ENCODE data around the gene NUDT19. TPM values are rescaled to one million over a fixed set of nuclear protein-coding genes. Genes with fewer than 3 reads are reported as not detected.

Gene NUDT19
- total and polyA plus RNA-seq, 2 donors (not counting 3 experiments of a cell fraction or from before 2014, with no cell fraction given) = 6.6 to 14.0 TPM

GRCh38 chr19:32658527-32658926 is 33.1 kb upstream of the NUDT19 start:
- no peaks in the 10 kb centered on the region for H3K9me3 ChIP-seq (replicated peaks; ENCODE audit: control insufficient read depth, insufficient read depth, low read length)
- intact Hi-C loops (cut with micrococcal nuclease) (no loop called here), dilution Hi-C loops (cut with MboI; ENCODE audit: extremely low pct_ligation_motif_present, low sequenced_read_pairs) (no loop called here)
- DNase-seq (ENCODE audit: low read depth, low spot score) = no peak
- TF ChIP-seq EZH2 (IDR thresholded peaks at IDR 0.05; ENCODE audit: borderline replicate concordance, low read depth, low read length, severe bottlenecking) = no peak
- no peak for TF ChIP-seq POLR2A (IDR thresholded peaks at IDR 0.05; ENCODE audit: low read depth, low read length)
- no peak for TF ChIP-seq CTCF (IDR thresholded peaks at IDR 0.05; ENCODE audit: extremely low read depth in 1 of 2, insufficient read depth in 1 of 2, low read depth in 1 of 2, low read length in 2 of 2)
- TF ChIP-seq POLR2AphosphoS5 (IDR thresholded peaks at IDR 0.05; ENCODE audit: insufficient read depth, low read depth, low read length) = no peak
- TF ChIP-seq JUN (IDR thresholded peaks at IDR 0.05; ENCODE audit: borderline replicate concordance, insufficient read depth, insufficient read length, low read depth) = no peak
- TF ChIP-seq MYC (IDR thresholded peaks at IDR 0.05; ENCODE audit: low read depth, low read length) = no peak
- no peak for TF ChIP-seq MAX (IDR thresholded peaks at IDR 0.05; ENCODE audit: insufficient read depth, insufficient read length)
- no peak for TF ChIP-seq FOS (IDR thresholded peaks at IDR 0.05; ENCODE audit: borderline replicate concordance, insufficient read depth, low read length)
- peaks cover 7% of the 10 kb centered on the region for H3K4me1 ChIP-seq (ENCODE audit: control insufficient read depth, extremely low read depth, insufficient read depth, low read length)
- CTCF ChIA-PET = no interaction called here
- H3K27ac ChIP-seq (ENCODE audit: insufficient read depth, low read depth, low read length) = no peak overlapping the region
- no peaks in the 10 kb centered on the region for H3K27me3 ChIP-seq (ENCODE audit: control insufficient read depth in 2 of 2, insufficient read depth in 2 of 2, low read length in 2 of 2)
- POLR2A ChIA-PET = no interaction called here
- H3K9me1 ChIP-seq (replicated peaks; ENCODE audit: control insufficient read depth, extremely low read depth, insufficient read depth, low read length) = no peaks in the 10 kb centered on the region
- H3K36me3 ChIP-seq (ENCODE audit: control insufficient read depth in 2 of 2, extremely low read depth in 1 of 2, insufficient read depth in 2 of 2, low read length in 2 of 2) = peaks cover 0 to 8% of the 10 kb centered on the region in 2 experiments
- no peak overlapping the region for H2AFZ ChIP-seq (ENCODE audit: low read depth, low read length)
- no TSS peak for BruUV-seq (replicated peaks)
- no peak for FAIRE-seq
- H4K20me1 ChIP-seq (replicated peaks; ENCODE audit: control insufficient read depth, extremely low read depth, insufficient read depth, low read length) = no peaks in the 10 kb centered on the region
- no peak overlapping the region for H3K4me2 ChIP-seq (ENCODE audit: insufficient read depth, low read length)
- peaks cover 28% of the 10 kb centered on the region for H3K79me2 ChIP-seq (ENCODE audit: control insufficient read depth, insufficient read depth, low read length)
- H3K4me3 ChIP-seq (replicated peaks in 1 of 3; ENCODE audit: insufficient read depth in 1 of 3, low read depth in 1 of 3, low read length in 3 of 3) = no peak overlapping the region
- H3K9ac ChIP-seq (replicated peaks; ENCODE audit: extremely low read depth, insufficient read depth, low read length) = no peak overlapping the region
